ENCODE results near the gene TMEM72. TPM values are rescaled to one million over a fixed set of nuclear protein-coding genes. Genes with fewer than 3 reads are reported as not detected.

The TMEM72 gene
- total RNA-seq, 3 donors from 2014 or later: not detected

GRCh38 chr10:44977287-44978212 is 66.4 kb downstream of the TMEM72 start:
- H3K27me3 ChIP-seq: no peaks in the 10 kb centered on the region
- H3K36me3 ChIP-seq: no peaks in the 10 kb centered on the region
- TF ChIP-seq POLR2A (IDR thresholded peaks at IDR 0.05): peak; percentile 12
- TF ChIP-seq, protein P1, sequence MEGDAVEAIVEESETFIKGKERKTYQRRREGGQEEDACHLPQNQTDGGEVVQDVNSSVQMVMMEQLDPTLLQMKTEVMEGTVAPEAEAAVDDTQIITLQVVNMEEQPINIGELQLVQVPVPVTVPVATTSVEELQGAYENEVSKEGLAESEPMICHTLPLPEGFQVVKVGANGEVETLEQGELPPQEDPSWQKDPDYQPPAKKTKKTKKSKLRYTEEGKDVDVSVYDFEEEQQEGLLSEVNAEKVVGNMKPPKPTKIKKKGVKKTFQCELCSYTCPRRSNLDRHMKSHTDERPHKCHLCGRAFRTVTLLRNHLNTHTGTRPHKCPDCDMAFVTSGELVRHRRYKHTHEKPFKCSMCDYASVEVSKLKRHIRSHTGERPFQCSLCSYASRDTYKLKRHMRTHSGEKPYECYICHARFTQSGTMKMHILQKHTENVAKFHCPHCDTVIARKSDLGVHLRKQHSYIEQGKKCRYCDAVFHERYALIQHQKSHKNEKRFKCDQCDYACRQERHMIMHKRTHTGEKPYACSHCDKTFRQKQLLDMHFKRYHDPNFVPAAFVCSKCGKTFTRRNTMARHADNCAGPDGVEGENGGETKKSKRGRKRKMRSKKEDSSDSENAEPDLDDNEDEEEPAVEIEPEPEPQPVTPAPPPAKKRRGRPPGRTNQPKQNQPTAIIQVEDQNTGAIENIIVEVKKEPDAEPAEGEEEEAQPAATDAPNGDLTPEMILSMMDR (IDR thresholded peaks at IDR 0.05): no peak
- TF ChIP-seq POLR2AphosphoS5 (IDR thresholded peaks at IDR 0.05): peak in 1 of 3 donors; percentile 75
- H3K9me3 ChIP-seq: no peaks in the 10 kb centered on the region
- intact Hi-C loops (cut with DNase I; ENCODE audit: low total_unique reads): no loop called here
- H3K27ac ChIP-seq: peak overlapping the region; percentile 95
- H3K4me1 ChIP-seq: peaks cover 16 to 30% of the 10 kb centered on the region in 2 donors
- peak overlapping the region; percentile 69 to 82 (median 74) for H3K4me3 ChIP-seq
- no peak for DNase-seq (ENCODE audit: low spot score in 2 of 2)

DNA sequence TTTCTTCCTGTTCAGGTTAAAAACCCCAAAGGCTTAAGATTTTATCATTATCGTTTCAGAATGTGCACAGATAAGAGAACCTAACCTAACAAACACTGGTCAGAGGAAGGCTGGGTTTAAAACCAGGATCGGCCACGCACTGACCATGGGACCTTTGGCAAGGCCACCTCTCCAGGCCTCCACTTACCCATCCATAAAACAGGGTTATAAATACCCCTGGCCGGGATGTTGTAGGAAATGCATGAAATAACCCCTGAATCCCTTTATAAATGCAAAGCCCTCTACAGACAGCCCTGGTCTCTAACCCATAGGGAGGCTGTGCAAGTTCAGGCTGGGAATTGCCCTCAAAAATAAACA is 67.1 kb downstream of the TMEM72 start:
- H3K27me3 ChIP-seq: no peaks in the 10 kb centered on the region
- peak overlapping the region; percentile 69 to 82 (median 74) for H3K4me3 ChIP-seq
- intact Hi-C loops (cut with DNase I; ENCODE audit: low total_unique reads): no loop called here
- peaks cover 16 to 30% of the 10 kb centered on the region in 2 donors for H3K4me1 ChIP-seq
- no peak for DNase-seq (ENCODE audit: low spot score in 2 of 2)
- H3K9me3 ChIP-seq: no peaks in the 10 kb centered on the region
- TF ChIP-seq POLR2AphosphoS5 (IDR thresholded peaks at IDR 0.05) (no peak), POLR2A (IDR thresholded peaks at IDR 0.05) (no peak)
- TF ChIP-seq, protein P1 (IDR thresholded peaks at IDR 0.05): no peak
- H3K36me3 ChIP-seq: no peaks in the 10 kb centered on the region
- peak overlapping the region; percentile 95 for H3K27ac ChIP-seq

DNA sequence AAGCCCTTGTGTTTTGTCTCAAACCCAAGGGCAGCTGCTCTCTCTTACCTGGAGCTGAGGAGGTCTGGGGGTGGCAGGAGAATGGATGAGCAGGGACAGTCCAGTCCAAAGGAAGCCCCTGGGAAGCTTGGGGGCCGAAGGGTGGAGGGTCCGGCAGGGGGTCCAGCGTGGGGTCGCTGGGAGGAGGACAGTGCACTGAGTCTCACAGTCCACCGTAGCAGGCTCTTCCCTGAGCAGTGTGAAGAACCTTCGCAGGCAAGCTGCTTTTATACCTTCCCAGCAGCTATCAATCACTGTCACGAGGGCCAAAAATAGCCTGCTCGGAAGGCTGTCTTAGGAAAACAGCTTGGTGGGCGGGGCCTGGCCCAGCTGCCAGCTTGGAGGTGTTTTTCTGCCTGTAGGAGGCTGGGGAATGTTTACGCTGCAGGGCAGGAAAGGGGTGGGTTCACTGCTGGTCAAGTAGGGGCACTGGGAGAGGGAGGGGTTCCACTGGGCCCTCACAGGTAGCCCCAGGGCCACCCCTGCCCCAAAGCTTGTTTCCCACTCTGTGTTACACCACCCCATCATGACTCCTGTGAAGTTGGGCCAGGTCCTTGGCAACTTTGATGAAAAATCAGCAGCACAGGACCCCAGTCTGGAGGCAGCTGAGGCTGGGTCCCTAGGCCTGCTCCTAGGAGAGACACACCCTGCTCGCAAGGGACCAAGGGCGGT is 67.6 kb downstream of the TMEM72 start, which contains the start of gene DEPP1:
TSS of gene DEPP1 (minus strand) at position 240 of the 711 bp plus-strand sequence. CDS start 779 bp downstream, outside the sequence.
- Histone ChIP-seq H3K4me1 (peaks cover 16 to 30% of the 10 kb centered on the region in 2 donors), H3K27me3 (no peaks in the 10 kb centered on the region), H3K36me3 (no peaks in the 10 kb centered on the region), H3K4me3 (peak within 1 kb of the TSS; percentile 69 to 82 (median 74)), H3K9me3 (no peaks in the 10 kb centered on the region), H3K27ac (peak within 1 kb of the TSS; percentile 95)
- DNase-seq (ENCODE audit: low spot score in 2 of 2): peak; percentile 94 to 96
- intact Hi-C loops (cut with DNase I; ENCODE audit: low total_unique reads): no loop called here
- TF ChIP-seq, protein P1 (IDR thresholded peaks at IDR 0.05): peak; percentile 14 to 44 (median 15)
- peak; percentile 100 for TF ChIP-seq POLR2A (IDR thresholded peaks at IDR 0.05)
- peak; percentile 99 to 100 (median 100) for TF ChIP-seq POLR2AphosphoS5 (IDR thresholded peaks at IDR 0.05)

DNA sequence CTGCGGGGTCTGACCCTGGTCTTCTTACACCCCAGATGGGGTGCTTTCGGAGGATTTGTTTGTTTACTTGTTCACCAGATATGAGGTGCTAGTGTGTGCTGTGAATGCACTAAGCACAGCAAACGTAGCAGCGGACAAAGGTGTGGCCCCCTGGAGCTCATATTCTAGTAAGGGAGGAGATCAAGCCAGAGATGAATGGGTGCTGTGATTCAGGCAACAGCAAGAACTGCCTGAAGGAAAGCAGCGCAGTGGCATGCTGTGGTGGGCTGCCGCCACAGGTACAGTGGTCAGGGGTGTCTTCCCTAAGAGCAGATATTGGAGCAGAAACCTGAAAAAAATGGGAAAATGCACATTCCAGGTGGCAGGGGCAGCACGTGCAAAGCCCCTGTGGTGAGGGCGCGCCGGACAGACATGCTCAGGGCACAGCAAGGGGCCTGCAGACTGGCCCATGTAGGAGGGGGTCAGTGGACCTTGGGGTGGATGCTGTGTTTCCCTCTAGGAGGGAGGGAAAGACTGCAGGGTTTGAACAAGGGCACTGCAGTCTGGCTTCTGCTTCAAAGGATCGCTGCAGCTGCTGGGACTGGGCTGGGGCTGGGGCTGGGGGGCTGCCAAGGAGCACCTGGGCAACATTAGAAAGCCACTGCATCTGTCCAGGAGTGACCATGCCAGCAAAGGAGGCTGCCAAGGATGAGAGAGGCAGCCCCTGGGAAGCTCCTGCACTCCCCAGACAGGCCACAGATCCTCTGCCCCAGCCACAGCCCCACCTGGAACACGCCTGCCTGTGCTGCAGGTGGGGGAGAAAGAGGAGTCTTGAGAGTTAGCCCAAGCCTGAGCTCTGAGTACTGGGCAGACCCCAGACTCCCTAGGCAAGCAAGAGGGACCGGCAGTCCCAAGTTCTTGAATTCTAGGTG is 68.4 kb downstream of the TMEM72 start:
- peak overlapping the region in 2 of 3 donors; percentile 69 to 82 for H3K4me3 ChIP-seq
- H3K27ac ChIP-seq: peak overlapping the region; percentile 95
- no peaks in the 10 kb centered on the region for H3K36me3 ChIP-seq
- no peak for DNase-seq (ENCODE audit: low spot score in 2 of 2)
- H3K27me3 ChIP-seq: no peaks in the 10 kb centered on the region
- intact Hi-C loops (cut with DNase I; ENCODE audit: low total_unique reads): no loop called here
- TF ChIP-seq, protein P1 (IDR thresholded peaks at IDR 0.05): no peak
- TF ChIP-seq POLR2A (IDR thresholded peaks at IDR 0.05) (no peak), POLR2AphosphoS5 (IDR thresholded peaks at IDR 0.05) (no peak)
- no peaks in the 10 kb centered on the region for H3K9me3 ChIP-seq
- H3K4me1 ChIP-seq: peaks cover 16 to 23% of the 10 kb centered on the region in 2 donors

Measured in breast epithelium (tissue), 4 donors.